Endothelial cell of umbilical vein (primary cell): ENCODE measurements around the gene VAV2. TPM values are rescaled to one million over a fixed set of nuclear protein-coding genes. Genes with fewer than 3 reads are reported as not detected.

Experiments
- BruUV-seq: library from RNA; stranded (reverse); fragments of 400-500 nt; replicated peaks from 2 replicates; lab custom pipeline; 2021; lab: Mats Ljungman, UMichigan
- CTCF ChIA-PET: fragments of 300-600, 350-600 bp; sonication (Branson Sonifier 250); formaldehyde crosslinking; loops from one replicate; lab custom pipeline; 2021; ENCODE audit warnings: antibody characterized with exemption, inconsistent platforms; lab: Charles Lee
- POLR2A ChIA-PET: fragments of 300-600, 350-600 bp; sonication (Branson Sonifier 250); formaldehyde crosslinking; loops from one replicate; lab custom pipeline; 2021; ENCODE audit warnings: antibody characterized with exemption, inconsistent platforms; lab: Charles Lee
- DNase-seq: peaks from one replicate; pipeline ENCODE4 v3.0.0-alpha.2; 2011; ENCODE audit warnings: low read depth, low spot score
- FAIRE-seq: peaks from 2 replicates; lab custom pipeline; 2011; peaks lifted over from hg19 to GRCh38; lab: Jason Lieb, UNC
- H2AFZ ChIP-seq: 2 replicates; pipeline ENCODE4 v1.6.0; 2012; ENCODE audit warnings: low read depth, low read length, control low read depth, inconsistent platforms
- H3K27ac ChIP-seq: 2 replicates; pipeline ENCODE4 v1.5.1; 2011; ENCODE audit warnings: low read depth, mild to moderate bottlenecking, control low read depth, low read length, moderate library complexity; ENCODE audit not compliant: insufficient read depth
- H3K27me3 ChIP-seq, 2 experiments: 2 replicates each; pipeline versions ENCODE4 v1.6.0 to v1.6.1; 2011; ENCODE audit warnings: low read length in 2 of 2, mixed read lengths in 1 of 2; ENCODE audit not compliant: control insufficient read depth in 2 of 2, insufficient read depth in 2 of 2
- H3K36me3 ChIP-seq, 2 experiments: 2 replicates in 1 of 2; 3 replicates in 1 of 2; pipeline ENCODE4 v1.5.1; 2011; ENCODE audit warnings: low read length in 2 of 2, mild to moderate bottlenecking in 1 of 2, moderate library complexity in 1 of 2; ENCODE audit not compliant: control insufficient read depth in 2 of 2, insufficient read depth in 2 of 2; ENCODE audit errors: extremely low read depth in 1 of 2
- H3K4me1 ChIP-seq: 3 replicates; pipeline ENCODE4 v1.5.1; 2011; ENCODE audit warnings: mild to moderate bottlenecking, low read length; ENCODE audit not compliant: control insufficient read depth, insufficient read depth; ENCODE audit errors: extremely low read depth
- H3K4me2 ChIP-seq: 2 replicates; pipeline ENCODE4 v1.6.1; 2011; ENCODE audit warnings: low read length, control low read depth, mixed read lengths; ENCODE audit not compliant: insufficient read depth
- H3K4me3 ChIP-seq, 3 experiments: fragments of 200-600 bp in 1 of 3; sonication (generic), shearing (Covaris generic) in 1 of 3; replicated peaks in 1 of 3; 2 replicates each; pipeline ENCODE4 v1.5.1; 2011 to 2016; ENCODE audit warnings: control low read depth in 3 of 3, low read length in 3 of 3, mild to moderate bottlenecking in 2 of 3, inconsistent platforms in 1 of 3, low read depth in 1 of 3, moderate library complexity in 1 of 3; ENCODE audit not compliant: insufficient read depth in 1 of 3
- H3K79me2 ChIP-seq: 2 replicates; pipeline ENCODE4 v1.6.0; 2012; ENCODE audit warnings: low read length, inconsistent platforms; ENCODE audit not compliant: control insufficient read depth, insufficient read depth
- H3K9ac ChIP-seq: replicated peaks from 2 replicates; pipeline ENCODE3; 2011; ENCODE audit warnings: low read length, control low read depth; ENCODE audit not compliant: insufficient read depth; ENCODE audit errors: extremely low read depth
- H3K9me1 ChIP-seq: replicated peaks from 3 replicates; pipeline ENCODE4 v1.6.0; 2011; ENCODE audit warnings: mild to moderate bottlenecking, low read length; ENCODE audit not compliant: control insufficient read depth, insufficient read depth; ENCODE audit errors: extremely low read depth
- H3K9me3 ChIP-seq: replicated peaks from 2 replicates; pipeline ENCODE4 v1.5.1; 2012; ENCODE audit warnings: low read length, inconsistent platforms; ENCODE audit not compliant: control insufficient read depth, insufficient read depth
- H4K20me1 ChIP-seq: replicated peaks from 2 replicates; pipeline ENCODE3; 2011; ENCODE audit warnings: mild to moderate bottlenecking, low read length; ENCODE audit not compliant: control insufficient read depth, insufficient read depth; ENCODE audit errors: extremely low read depth
- CTCF ChIP-seq, 2 donors: IDR thresholded peaks; 1 replicate in 1 of 2; 2 replicates in 1 of 2; pipeline ENCODE4 v1.5.1; 2011; ENCODE audit warnings: low read length in 2 of 2, mild to moderate bottlenecking in 2 of 2, moderate library complexity in 2 of 2, control low read depth in 1 of 2, inconsistent platforms in 1 of 2, low read depth in 1 of 2; ENCODE audit not compliant: insufficient read depth in 1 of 2; ENCODE audit errors: extremely low read depth in 1 of 2
- EZH2 ChIP-seq: IDR thresholded peaks from 2 replicates; pipeline ENCODE4 v1.6.1; 2012; ENCODE audit warnings: borderline replicate concordance, low read depth, mild to moderate bottlenecking, moderate library complexity, low read length, inconsistent platforms; ENCODE audit not compliant: severe bottlenecking
- FOS ChIP-seq: IDR thresholded peaks from 2 replicates; pipeline ENCODE4 v1.6.1; 2011; ENCODE audit warnings: mild to moderate bottlenecking, low read length, moderate library complexity, borderline replicate concordance; ENCODE audit not compliant: insufficient read depth
- GATA2 ChIP-seq: IDR thresholded peaks from 2 replicates; pipeline ENCODE4 v1.7.0; 2011; ENCODE audit warnings: low read depth, mild to moderate bottlenecking, moderate library complexity, mixed read lengths, low read length; ENCODE audit not compliant: insufficient read length, insufficient read depth
- JUN ChIP-seq: IDR thresholded peaks from 2 replicates; pipeline ENCODE4 v1.6.1; 2011; ENCODE audit warnings: borderline replicate concordance, low read depth; ENCODE audit not compliant: insufficient read length, insufficient read depth
- MYC ChIP-seq: IDR thresholded peaks from one replicate; pipeline ENCODE4 v1.6.1; 2011; ENCODE audit warnings: mild to moderate bottlenecking, low read depth, low read length
- POLR2A ChIP-seq: IDR thresholded peaks from 2 replicates; pipeline ENCODE4 v1.6.1; 2012; ENCODE audit warnings: low read depth, mild to moderate bottlenecking, control low read depth, low read length
- POLR2AphosphoS5 ChIP-seq: IDR thresholded peaks from 2 replicates; pipeline ENCODE4 v1.6.1; 2012; ENCODE audit warnings: low read depth, mild to moderate bottlenecking, control low read depth, low read length, moderate library complexity; ENCODE audit not compliant: insufficient read depth
- dilution Hi-C: fragments of 300-500 bp; cut with MboI; formaldehyde crosslinking; loops from one replicate; pipeline ENCODE4 v1.15.0; 2019; ENCODE audit warnings: low sequenced_read_pairs; ENCODE audit not compliant: extremely low pct_ligation_motif_present
- intact Hi-C: fragments of 100-400 bp; cut with micrococcal nuclease; formaldehyde crosslinking; loops from one replicate; pipeline ENCODE4 v1.10.0; 2022
- polyA plus RNA-seq, 4 experiments: library from polyadenylated mRNA; depleted of rRNA in 3 of 4; stranded (reverse) in 3 of 4; unstranded in 1 of 4; fragments of >200 nt; gene quantifications; 2 replicates each; pipeline versions ENCODE4 v1.2.1 to v1.2.3, GENCODE V29; 2011 to 2012; ENCODE audit warnings: missing spikeins in 1 of 4
- total RNA-seq: library from RNA; stranded (reverse); gene quantifications from 2 replicates; pipeline ENCODE4 v1.2.3, GENCODE V29; 2021
- TF ChIP-seq, protein P1 (sequence below): IDR thresholded peaks from 2 replicates; pipeline ENCODE4 v1.6.1; 2011; ENCODE audit not compliant: insufficient read depth, insufficient read length

VAV2 gene
- total and polyA plus RNA-seq, 2 donors (not counting 3 experiments of a cell fraction or from before 2014, with no cell fraction given): 10.6 to 30.6 TPM

GRCh38 chr9:133741716-133742115 is 250.4 kb downstream of the VAV2 start:
- FAIRE-seq (no peak), DNase-seq (no peak)
- TF ChIP-seq JUN (no peak), EZH2 (no peak), MYC (no peak), POLR2AphosphoS5 (no peak), GATA2 (no peak), POLR2A (no peak), CTCF (IDR thresholded peaks at IDR 0.05; ENCODE audit: extremely low read depth in 1 of 2, insufficient read depth in 1 of 2, low read depth in 1 of 2, low read length in 2 of 2) (no peak), FOS (no peak)
- TF ChIP-seq, protein P1, sequence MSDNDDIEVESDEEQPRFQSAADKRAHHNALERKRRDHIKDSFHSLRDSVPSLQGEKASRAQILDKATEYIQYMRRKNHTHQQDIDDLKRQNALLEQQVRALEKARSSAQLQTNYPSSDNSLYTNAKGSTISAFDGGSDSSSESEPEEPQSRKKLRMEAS: no peak
- BruUV-seq: no TSS peak
- ChIA-PET POLR2A (no interaction called here), CTCF (interaction anchor here (0.9 to 2.5 kb wide), 8 partner anchors 8 to 253 kb away, joined by 3 to 26 read pairs (median 6); no protein-coding TSS in a partner anchor)
- peaks cover 2% of the 10 kb centered on the region for H3K4me1 ChIP-seq
- no peaks in the 10 kb centered on the region for H3K79me2 ChIP-seq
- H3K27ac ChIP-seq: no peak overlapping the region
- intact Hi-C loops (no loop called here), dilution Hi-C loops (no loop called here)
- H3K9ac ChIP-seq: no peak overlapping the region
- H3K27me3 ChIP-seq: peaks cover 0 to 6% of the 10 kb centered on the region in 2 experiments
- H3K9me3 ChIP-seq: no peaks in the 10 kb centered on the region
- H3K36me3 ChIP-seq: no peaks in the 10 kb centered on the region
- H3K4me3 ChIP-seq: no peak overlapping the region
- H4K20me1 ChIP-seq: no peaks in the 10 kb centered on the region
- no peak overlapping the region for H2AFZ ChIP-seq
- no peaks in the 10 kb centered on the region for H3K9me1 ChIP-seq
- H3K4me2 ChIP-seq: no peak overlapping the region
